ENCODE measurements around the gene RAB44. TPM values are rescaled to one million over a fixed set of nuclear protein-coding genes. Genes with fewer than 3 reads are reported as not detected.

Gene RAB44
- total and polyA plus RNA-seq, 2 of the 13 experiments (the other 11 are each of a cell fraction or from before 2014, with no cell fraction given) = not detected

- no peak for TF ChIP-seq BCLAF1 (IDR thresholded peaks at IDR 0.05)
- TF ChIP-seq ZNF570 (CRISPR knock-in tag; IDR thresholded peaks at IDR 0.05; ENCODE audit: borderline replicate concordance) = 0 out of 2 replicates have a peak, but pooled peaks have one; percentile 72
- no peak for TF ChIP-seq NFRKB (IDR thresholded peaks at IDR 0.05)
- no peak for TF ChIP-seq ZNF282 (IDR thresholded peaks at IDR 0.05; ENCODE audit: partially characterized antibody)
- TF ChIP-seq SMARCC2 (IDR thresholded peaks at IDR 0.05) = no peak
- no peak for TF ChIP-seq ZNF564 (CRISPR knock-in tag; IDR thresholded peaks at IDR 0.05)
- TF ChIP-seq ZNF124 (CRISPR knock-in tag; IDR thresholded peaks at IDR 0.05) = peak; percentile 81
- peak; percentile 44; the same call in 1 of the 2 replicates for TF ChIP-seq MEIS2 (CRISPR knock-in tag; IDR thresholded peaks at IDR 0.05)
- TF ChIP-seq ZNF737 (CRISPR knock-in tag; IDR thresholded peaks at IDR 0.05; ENCODE audit: borderline replicate concordance) = 0 out of 2 replicates have a peak, but pooled peaks have one; percentile 51
- TF ChIP-seq HNF1B (CRISPR knock-in tag; IDR thresholded peaks at IDR 0.05) = peak; percentile 72; the same call in 1 of the 2 replicates
- TF ChIP-seq ZNF281 (CRISPR knock-in tag; IDR thresholded peaks at IDR 0.05; ENCODE audit: borderline replicate concordance) = peak; percentile 90
- TF ChIP-seq IKZF4 (CRISPR knock-in tag; IDR thresholded peaks at IDR 0.05; ENCODE audit: borderline replicate concordance, low read depth, not compliant biosample characterization) = peak; percentile 83
- no peak for TF ChIP-seq FOXM1 (CRISPR knock-in tag; IDR thresholded peaks at IDR 0.05)
- no peak for TF ChIP-seq SIX1 (CRISPR knock-in tag; IDR thresholded peaks at IDR 0.05; ENCODE audit: borderline replicate concordance)
- TF ChIP-seq ZNF768 (CRISPR knock-in tag; IDR thresholded peaks at IDR 0.05) = peak; percentile 75
- peak; percentile 91; the same call in 1 of the 2 replicates for TF ChIP-seq ZNF703 (CRISPR knock-in tag; IDR thresholded peaks at IDR 0.05; ENCODE audit: borderline replicate concordance)
- TF ChIP-seq ZSCAN20 (CRISPR knock-in tag; IDR thresholded peaks at IDR 0.05; ENCODE audit: borderline replicate concordance) = peak; percentile 98; the same call in 1 of the 2 replicates
- 0 out of 2 replicates have a peak, but pooled peaks have one; percentile 28 for TF ChIP-seq SMAD3 (CRISPR knock-in tag; IDR thresholded peaks at IDR 0.05)
- TF ChIP-seq ZSCAN25 (CRISPR knock-in tag; IDR thresholded peaks at IDR 0.05) = no peak
- peak; percentile 64 for TF ChIP-seq SOX5 (CRISPR knock-in tag; IDR thresholded peaks at IDR 0.05; ENCODE audit: borderline replicate concordance)
- TF ChIP-seq ONECUT2 (CRISPR knock-in tag; IDR thresholded peaks at IDR 0.05) = 0 out of 2 replicates have a peak, but pooled peaks have one; percentile 6
- TF ChIP-seq ZNF629 (CRISPR knock-in tag; conservative IDR thresholded peaks at IDR 0.05) = peak; percentile 44
- TF ChIP-seq ZNF780A (CRISPR knock-in tag; IDR thresholded peaks at IDR 0.05) = no peak
- peak; percentile 85 for TF ChIP-seq ZNF788 (CRISPR knock-in tag; IDR thresholded peaks at IDR 0.05; ENCODE audit: borderline replicate concordance)
- TF ChIP-seq RARG (CRISPR knock-in tag; IDR thresholded peaks at IDR 0.05; ENCODE audit: low read depth) = no peak
Measured at GRCh38 chr6:36678488-36679042, 19.1 kb upstream of the RAB44 start, which contains the start of gene CDKN1A (continued).
